HepG2 (cell line): Measurements from ENCODE around the gene MAP3K4. TPM values are rescaled to one million over a fixed set of nuclear protein-coding genes. Genes with fewer than 3 reads are reported as not detected.

Source experiments
- ATAC-seq: fragments of 200-7000 bp; cut with Tn5 transposase; 3 replicates; pipeline ENCODE4 v1.9.1; 2020; ENCODE audit warnings: mild to moderate bottlenecking, moderate library complexity
- BruUV-seq: library from RNA; stranded (reverse); fragments of 400-500 nt; replicated peaks from 2 replicates; lab custom pipeline; 2021; lab: Mats Ljungman, UMichigan
- CTCF ChIA-PET: fragments of 300-600 bp; formaldehyde crosslinking; extraction: SDS; loops from one replicate; lab custom pipeline; 2021; ENCODE audit warnings: low total read pairs, inconsistent platforms, low intra/inter-chr PET ratio; lab: Yijun Ruan, JAX
- POLR2A ChIA-PET: fragments of 350-600 bp; sonication (Branson Sonifier 250); formaldehyde crosslinking; loops from one replicate; lab custom pipeline; 2020; ENCODE audit warnings: antibody characterized with exemption, inconsistent platforms; lab: Yijun Ruan, JAX
- DNase-seq: peaks from one replicate; pipeline ENCODE4 v3.0.0-alpha.2; 2015; ENCODE audit warnings: low spot score
- FAIRE-seq: peaks from 3 replicates; lab custom pipeline; 2011; peaks lifted over from hg19 to GRCh38; lab: Jason Lieb, UNC
- H2AFZ ChIP-seq: one replicate; pipeline ENCODE4 v1.6.1; 2011; ENCODE audit warnings: low read length, inconsistent platforms
- H3K27ac ChIP-seq: fragments of 300-600 bp; 3 replicates; pipeline ENCODE4 v1.8.0; 2011; ENCODE audit warnings: mixed run types, mild to moderate bottlenecking, mixed read lengths, low read length, inconsistent platforms; ENCODE audit not compliant: insufficient read depth; ENCODE audit errors: extremely low read length
- H3K27me3 ChIP-seq, 2 experiments: fragments of 200-600 bp in 1 of 2; 2 replicates in 1 of 2; 3 replicates in 1 of 2; pipeline versions ENCODE4 v1.6.0 to v1.8.0; 2011; ENCODE audit warnings: low read length in 2 of 2, mild to moderate bottlenecking in 2 of 2, moderate library complexity in 2 of 2, inconsistent platforms in 1 of 2; ENCODE audit not compliant: insufficient read depth in 2 of 2, control insufficient read depth in 1 of 2
- H3K36me3 ChIP-seq, 2 experiments: fragments of 200-600 bp in 1 of 2; replicated peaks in 1 of 2; 2 replicates in 1 of 2; 3 replicates in 1 of 2; pipeline versions ENCODE4 v1.5.1 to v1.8.0; 2011; ENCODE audit warnings: low read length in 2 of 2, inconsistent platforms in 1 of 2; ENCODE audit not compliant: insufficient read depth in 2 of 2, control insufficient read depth in 1 of 2
- H3K4me1 ChIP-seq: 2 replicates; pipeline ENCODE4 v1.5.1; 2012; ENCODE audit warnings: low read length, inconsistent platforms; ENCODE audit not compliant: insufficient read depth
- H3K4me2 ChIP-seq: 2 replicates; pipeline ENCODE4 v1.6.0; 2011; ENCODE audit warnings: low read depth, low read length, inconsistent platforms
- H3K4me3 ChIP-seq, 3 experiments: fragments of 200-600 bp in 1 of 3; sonication (generic), shearing (Covaris generic) in 1 of 3; replicated peaks in 1 of 3; 2 replicates each; pipeline ENCODE4 v1.5.1; 2011 to 2016; ENCODE audit warnings: low read length in 3 of 3, inconsistent platforms in 2 of 3, low read depth in 2 of 3, mild to moderate bottlenecking in 2 of 3, control low read depth in 1 of 3, mixed read lengths in 1 of 3; ENCODE audit not compliant: insufficient read depth in 1 of 3
- H3K79me2 ChIP-seq: one replicate; pipeline ENCODE4 v1.6.1; 2011; ENCODE audit warnings: low read length, inconsistent platforms; ENCODE audit not compliant: insufficient read depth
- H3K9ac ChIP-seq: 2 replicates; pipeline ENCODE4 v1.6.0; 2011; ENCODE audit warnings: mild to moderate bottlenecking, low read depth, low read length, inconsistent platforms; ENCODE audit not compliant: insufficient read depth
- H3K9me3 ChIP-seq: 2 replicates; pipeline ENCODE4 v1.5.1; 2012; ENCODE audit warnings: mild to moderate bottlenecking, low read length
- H4K20me1 ChIP-seq: 2 replicates; pipeline ENCODE4 v1.6.0; 2011; ENCODE audit warnings: inconsistent platforms, mild to moderate bottlenecking, low read length, moderate library complexity; ENCODE audit not compliant: insufficient read depth
- CAMTA2 ChIP-seq: sonication (generic); formaldehyde crosslinking; IDR thresholded peaks from 2 replicates; pipeline ENCODE4 v1.4.0; 2020; ENCODE audit warnings: mild to moderate bottlenecking, missing genetic modification reagents, borderline replicate concordance
- CREBL2 ChIP-seq: sonication (generic); formaldehyde crosslinking; IDR thresholded peaks from 2 replicates; pipeline ENCODE4 v1.8.1; 2023; ENCODE audit warnings: missing genetic modification reagents, mild to moderate bottlenecking, borderline replicate concordance
- HBP1 ChIP-seq: IDR thresholded peaks from 2 replicates; pipeline ENCODE4 v1.6.1; 2016; ENCODE audit warnings: low read depth, control low read depth
- HMG20B ChIP-seq: conservative IDR thresholded peaks from 2 replicates; pipeline ENCODE4 v1.6.1; 2016; ENCODE audit warnings: missing genetic modification reagents, missing compliant biosample characterization
- KMT2A ChIP-seq: sonication (generic); formaldehyde crosslinking; IDR thresholded peaks from 2 replicates; pipeline ENCODE4 v1.4.0; 2020; ENCODE audit warnings: missing genetic modification reagents
- NFIC ChIP-seq: IDR thresholded peaks from 2 replicates; pipeline ENCODE4 v1.6.1; 2012; ENCODE audit warnings: mild to moderate bottlenecking, low read length, inconsistent platforms
- SCMH1 ChIP-seq: sonication (generic); formaldehyde crosslinking; IDR thresholded peaks from 2 replicates; pipeline ENCODE4 v1.9.0; 2021; ENCODE audit warnings: missing genetic modification reagents, mild to moderate bottlenecking, borderline replicate concordance
- SIX4 ChIP-seq: sonication (generic); formaldehyde crosslinking; IDR thresholded peaks from 2 replicates; pipeline ENCODE4 v1.4.0; 2020; ENCODE audit warnings: missing genetic modification reagents
- TBX3 ChIP-seq: fragments of 450-650 bp; IDR thresholded peaks from 2 replicates; pipeline ENCODE4 v1.6.1; 2017; ENCODE audit warnings: antibody characterized with exemption, mild to moderate bottlenecking, inconsistent platforms, borderline replicate concordance
- ZBTB42 ChIP-seq: sonication (generic); formaldehyde crosslinking; IDR thresholded peaks from 2 replicates; pipeline ENCODE4 v1.5.0; 2020; ENCODE audit warnings: mild to moderate bottlenecking, missing genetic modification reagents
- ZFP82 ChIP-seq: sonication (generic); formaldehyde crosslinking; IDR thresholded peaks from 2 replicates; pipeline ENCODE4 v1.5.1; 2020; ENCODE audit warnings: mild to moderate bottlenecking, missing genetic modification reagents, borderline replicate concordance
- ZNF33B ChIP-seq: sonication (generic); formaldehyde crosslinking; IDR thresholded peaks from 2 replicates; pipeline ENCODE4 v1.5.1; 2020; ENCODE audit warnings: mild to moderate bottlenecking, missing genetic modification reagents
- ZNF510 ChIP-seq: sonication (generic); formaldehyde crosslinking; IDR thresholded peaks from 2 replicates; pipeline ENCODE4 v1.4.0; 2020; ENCODE audit warnings: low read depth, mild to moderate bottlenecking, missing genetic modification reagents
- ZNF761 ChIP-seq: sonication (generic); formaldehyde crosslinking; conservative IDR thresholded peaks from 2 replicates; pipeline ENCODE4 v1.4.0; 2020; ENCODE audit warnings: mild to moderate bottlenecking, missing genetic modification reagents
- WGBS: methylation state at CpG from one replicate; pipeline ENCODE4 v1.1.6; 2017; ENCODE audit warnings: low lambda C conversion rate; 5-methylcytosine and 5-hydroxymethylcytosine counted together
- in situ Hi-C: cut with HindIII; loops from 2 replicates; pipeline ENCODE4 v1.10.0; 2017; ENCODE audit warnings: low pct_unique_long_range_greater_than_20kb; ENCODE audit not compliant: extremely low pct_ligation_motif_present
- intact Hi-C: fragments of 100-400 bp; cut with micrococcal nuclease; formaldehyde crosslinking; loops from one replicate; pipeline ENCODE4 v1.10.0; 2022; ENCODE audit not compliant: unreplicated experiment
- polyA plus RNA-seq, 8 experiments: library from polyadenylated mRNA; depleted of rRNA in 3 of 8; stranded (reverse) in 7 of 8; unstranded in 1 of 8; fragments of >200 nt; fragmentation: Illumina TruSeq in 4 of 8; extraction: Trizol in 4 of 8; gene quantifications; 2 replicates each; pipeline versions ENCODE4 v1.2.1 to v1.2.3, GENCODE V29; 2011 to 2016; ENCODE audit warnings: low read depth in 4 of 8, missing spikeins in 1 of 8, mixed read lengths in 1 of 8; ENCODE audit not compliant: insufficient read depth in 1 of 8
- total RNA-seq, 5 experiments: library from RNA; depleted of rRNA; stranded (reverse); fragments of >200 nt; fragmentation: Illumina TruSeq; extraction: Trizol; gene quantifications; 2 replicates each; pipeline ENCODE4 v1.2.3, GENCODE V29; 2016; ENCODE audit warnings: low read depth in 1 of 5
- TF ChIP-seq, protein P1 (sequence below): sonication (generic); formaldehyde crosslinking; IDR thresholded peaks from 2 replicates; pipeline ENCODE4 v1.9.0; 2021; ENCODE audit warnings: missing genetic modification reagents, borderline replicate concordance
- TF ChIP-seq, protein P2 (sequence below): sonication (generic); formaldehyde crosslinking; conservative IDR thresholded peaks from 2 replicates; pipeline ENCODE4 v1.8.0; 2022; ENCODE audit warnings: low read depth, missing genetic modification reagents
- TF ChIP-seq, protein P3 (sequence below): sonication (generic); formaldehyde crosslinking; IDR thresholded peaks from 2 replicates; pipeline ENCODE4 v1.8.1; 2023; ENCODE audit warnings: mild to moderate bottlenecking, missing genetic modification reagents, borderline replicate concordance

Gene MAP3K4
- total and polyA plus RNA-seq, 2 of the 13 experiments (the other 11 are each of a cell fraction or from before 2014, with no cell fraction given) = 12.9 to 33.6 TPM

DNA sequence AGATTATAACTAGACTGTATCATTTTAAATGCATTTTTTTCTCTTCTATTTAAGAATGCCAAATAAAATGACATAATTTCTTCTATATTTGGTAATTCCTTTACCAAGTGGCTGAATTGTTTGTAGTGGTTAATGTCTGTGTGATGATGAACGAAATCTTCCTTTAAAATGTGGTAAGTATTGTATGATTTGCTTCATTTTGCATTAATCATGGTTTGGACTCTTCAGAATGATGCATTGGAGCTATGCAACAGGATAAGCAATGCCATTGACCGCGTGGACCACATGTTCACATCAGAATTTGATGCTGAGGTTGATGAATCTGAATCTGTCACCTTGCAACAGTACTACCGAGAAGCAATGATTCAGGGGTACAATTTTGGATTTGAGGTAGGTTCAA lies 99.6 kb downstream of the MAP3K4 start (continued):
- TF ChIP-seq ZBTB42 (CRISPR knock-in tag) (no peak), ZNF761 (CRISPR knock-in tag) (no peak), SCMH1 (CRISPR knock-in tag) (no peak), SIX4 (CRISPR knock-in tag) (no peak)
- TF ChIP-seq, protein P1, sequence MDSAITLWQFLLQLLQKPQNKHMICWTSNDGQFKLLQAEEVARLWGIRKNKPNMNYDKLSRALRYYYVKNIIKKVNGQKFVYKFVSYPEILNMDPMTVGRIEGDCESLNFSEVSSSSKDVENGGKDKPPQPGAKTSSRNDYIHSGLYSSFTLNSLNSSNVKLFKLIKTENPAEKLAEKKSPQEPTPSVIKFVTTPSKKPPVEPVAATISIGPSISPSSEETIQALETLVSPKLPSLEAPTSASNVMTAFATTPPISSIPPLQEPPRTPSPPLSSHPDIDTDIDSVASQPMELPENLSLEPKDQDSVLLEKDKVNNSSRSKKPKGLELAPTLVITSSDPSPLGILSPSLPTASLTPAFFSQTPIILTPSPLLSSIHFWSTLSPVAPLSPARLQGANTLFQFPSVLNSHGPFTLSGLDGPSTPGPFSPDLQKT (CRISPR knock-in tag) = no peak

- no peak overlapping the region for H2AFZ ChIP-seq
- peaks cover 16 to 64% of the 10 kb centered on the region in 2 experiments for H3K36me3 ChIP-seq
- in situ Hi-C loops (no loop called here), intact Hi-C loops (loop anchor here (10.0 kb wide), 1 partner anchor 157 kb away; no protein-coding TSS in a partner anchor)
- no TSS peak for BruUV-seq
- 96% methylated on average over 6 of the region's 6 CpGs for WGBS
- no peaks in the 10 kb centered on the region for H4K20me1 ChIP-seq
- H3K4me3 ChIP-seq = no peak overlapping the region
- no peaks in the 10 kb centered on the region for H3K79me2 ChIP-seq
- no peaks in the 10 kb centered on the region for H3K9me3 ChIP-seq
- no peaks in the 10 kb centered on the region for H3K27me3 ChIP-seq
- DNase-seq = no peak
- no peak for TF ChIP-seq ZFP82 (CRISPR knock-in tag)
- TF ChIP-seq CAMTA2 = no peak
- TF ChIP-seq, protein P2, sequence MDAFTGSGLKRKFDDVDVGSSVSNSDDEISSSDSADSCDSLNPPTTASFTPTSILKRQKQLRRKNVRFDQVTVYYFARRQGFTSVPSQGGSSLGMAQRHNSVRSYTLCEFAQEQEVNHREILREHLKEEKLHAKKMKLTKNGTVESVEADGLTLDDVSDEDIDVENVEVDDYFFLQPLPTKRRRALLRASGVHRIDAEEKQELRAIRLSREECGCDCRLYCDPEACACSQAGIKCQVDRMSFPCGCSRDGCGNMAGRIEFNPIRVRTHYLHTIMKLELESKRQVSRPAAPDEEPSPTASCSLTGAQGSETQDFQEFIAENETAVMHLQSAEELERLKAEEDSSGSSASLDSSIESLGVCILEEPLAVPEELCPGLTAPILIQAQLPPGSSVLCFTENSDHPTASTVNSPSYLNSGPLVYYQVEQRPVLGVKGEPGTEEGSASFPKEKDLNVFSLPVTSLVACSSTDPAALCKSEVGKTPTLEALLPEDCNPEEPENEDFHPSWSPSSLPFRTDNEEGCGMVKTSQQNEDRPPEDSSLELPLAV (CRISPR knock-in tag) = no peak
- no peak for TF ChIP-seq TBX3
- no peak for TF ChIP-seq NFIC
- TF ChIP-seq CREBL2 (CRISPR knock-in tag) = no peak
- TF ChIP-seq HBP1 = no peak
- TF ChIP-seq ZNF33B (CRISPR knock-in tag) = no peak
- no peak for TF ChIP-seq KMT2A
- TF ChIP-seq ZNF510 (CRISPR knock-in tag) = no peak
- TF ChIP-seq HMG20B = no peak
- TF ChIP-seq, protein P3, sequence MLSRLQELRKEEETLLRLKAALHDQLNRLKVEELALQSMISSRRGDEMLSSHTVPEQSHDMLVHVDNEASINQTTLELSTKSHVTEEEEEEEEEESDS (CRISPR knock-in tag) = no peak
- TF ChIP-seq, all 625 proteins: peak for 0
- FAIRE-seq = no peak
- no peak overlapping the region for H3K9ac ChIP-seq
- H3K4me1 ChIP-seq = no peaks in the 10 kb centered on the region
- no peak overlapping the region for H3K4me2 ChIP-seq
- ChIA-PET CTCF (no interaction called here), POLR2A (no interaction called here)
- no peak overlapping the region for H3K27ac ChIP-seq
- no peak for ATAC-seq
Measured at GRCh38 chr6:161091972-161092701, 100.6 kb downstream of the MAP3K4 start.
